Hematopoietic multipotent progenitor cell treated with erythropoietin and hydrocortisone succinate and interleukin-3 and kit ligand, for 17 days (in vitro differentiated cells): ENCODE results near the gene NDEL1.

Source experiments
- DNase-seq: peaks from one replicate; pipeline ENCODE4 v3.0.0-alpha.2; 2015; ENCODE audit warnings: low spot score

Gene NDEL1

GRCh38 chr17:8455665-8456209 is 20.1 kb downstream of the NDEL1 start:
- no peak for DNase-seq

- no peak for DNase-seq
Observed at GRCh38 chr17:8458128-8458527, 22.4 kb downstream of the NDEL1 start.

GRCh38 chr17:8459107-8459506 is 23.4 kb downstream of the NDEL1 start:
- no peak for DNase-seq

- no peak for DNase-seq
Observed at GRCh38 chr17:8459831-8460230, 24.1 kb downstream of the NDEL1 start.

- DNase-seq: no peak
Observed at GRCh38 chr17:8462564-8462963, 26.9 kb downstream of the NDEL1 start.

GRCh38 chr17:8463099-8463498 is 27.4 kb downstream of the NDEL1 start:
- DNase-seq: no peak

GRCh38 chr17:8464941-8465340 is 29.3 kb downstream of the NDEL1 start:
- DNase-seq: no peak

GRCh38 chr17:8465356-8465755 is 29.7 kb downstream of the NDEL1 start:
- no peak for DNase-seq

GRCh38 chr17:8465759-8466158 is 30.1 kb downstream of the NDEL1 start:
- DNase-seq: no peak

GRCh38 chr17:8466456-8466855 is 30.8 kb downstream of the NDEL1 start:
- no peak for DNase-seq

GRCh38 chr17:8466873-8467272 is 31.2 kb downstream of the NDEL1 start:
- DNase-seq: no peak

- no peak for DNase-seq
Observed at GRCh38 chr17:8467527-8467926, 31.8 kb downstream of the NDEL1 start.

- DNase-seq: no peak
Observed at GRCh38 chr17:8468127-8468526, 32.4 kb downstream of the NDEL1 start.

GRCh38 chr17:8468980-8469379 is 33.3 kb downstream of the NDEL1 start:
- no peak for DNase-seq

- DNase-seq: no peak
Observed at GRCh38 chr17:8469964-8470363, 34.3 kb downstream of the NDEL1 start.

GRCh38 chr17:8470447-8471047 is 34.9 kb downstream of the NDEL1 start:
- no peak for DNase-seq

- DNase-seq: no peak
Observed at GRCh38 chr17:8472663-8473062, 37.0 kb downstream of the NDEL1 start.

GRCh38 chr17:8473451-8474192 is 37.9 kb downstream of the NDEL1 start:
- DNase-seq: no peak

- no peak for DNase-seq
Observed at GRCh38 chr17:8474826-8475225, 39.1 kb downstream of the NDEL1 start.

GRCh38 chr17:8475227-8475626 is 39.5 kb downstream of the NDEL1 start:
- no peak for DNase-seq

GRCh38 chr17:8475781-8476180 is 40.1 kb downstream of the NDEL1 start:
- DNase-seq: no peak

GRCh38 chr17:8476741-8477140 is 41.1 kb downstream of the NDEL1 start:
- DNase-seq: no peak

GRCh38 chr17:8477171-8477570 is 41.5 kb downstream of the NDEL1 start:
- no peak for DNase-seq
